ENCODE measurements around the gene HS6ST1.

The HS6ST1 gene

GRCh38 chr2:128284037-128284441 lies 34.6 kb downstream of the HS6ST1 start:
- DNase-seq (ENCODE audit: extremely low read depth in 1 of 2, low read depth in 1 of 2) = no peak

GRCh38 chr2:128282976-128283810 lies 35.5 kb downstream of the HS6ST1 start:
- no peak for DNase-seq (ENCODE audit: extremely low read depth in 1 of 2, low read depth in 1 of 2)

GRCh38 chr2:128282246-128282975 lies 36.3 kb downstream of the HS6ST1 start:
- DNase-seq (ENCODE audit: extremely low read depth in 1 of 2, low read depth in 1 of 2) = no peak

GRCh38 chr2:128281852-128282245 lies 36.8 kb downstream of the HS6ST1 start:
- DNase-seq (ENCODE audit: extremely low read depth in 1 of 2, low read depth in 1 of 2) = no peak

- DNase-seq (ENCODE audit: extremely low read depth in 1 of 2, low read depth in 1 of 2) = no peak
Observed at GRCh38 chr2:128280901-128281321, 37.8 kb downstream of the HS6ST1 start.

- DNase-seq (ENCODE audit: extremely low read depth in 1 of 2, low read depth in 1 of 2) = no peak
Observed at GRCh38 chr2:128280158-128280871, 38.4 kb downstream of the HS6ST1 start.

- no peak for DNase-seq (ENCODE audit: extremely low read depth in 1 of 2, low read depth in 1 of 2)
Observed at GRCh38 chr2:128279786-128280157, 38.9 kb downstream of the HS6ST1 start.

GRCh38 chr2:128279009-128279408 lies 39.7 kb downstream of the HS6ST1 start:
- DNase-seq (ENCODE audit: extremely low read depth in 1 of 2, low read depth in 1 of 2) = no peak

- DNase-seq (ENCODE audit: extremely low read depth in 1 of 2, low read depth in 1 of 2) = no peak
Observed at GRCh38 chr2:128277961-128278681, 40.5 kb downstream of the HS6ST1 start.

GRCh38 chr2:128276878-128277675 lies 41.6 kb downstream of the HS6ST1 start:
- DNase-seq (ENCODE audit: extremely low read depth in 1 of 2, low read depth in 1 of 2) = no peak

- DNase-seq (ENCODE audit: extremely low read depth in 1 of 2, low read depth in 1 of 2) = no peak
Observed at GRCh38 chr2:128275498-128276045, 43.1 kb downstream of the HS6ST1 start.

- no peak for DNase-seq (ENCODE audit: extremely low read depth in 1 of 2, low read depth in 1 of 2)
Observed at GRCh38 chr2:128274218-128274617, 44.5 kb downstream of the HS6ST1 start.

- DNase-seq (ENCODE audit: extremely low read depth in 1 of 2, low read depth in 1 of 2) = no peak
Observed at GRCh38 chr2:128273469-128274081, 45.1 kb downstream of the HS6ST1 start.

GRCh38 chr2:128272601-128273468 lies 45.8 kb downstream of the HS6ST1 start:
- no peak for DNase-seq (ENCODE audit: extremely low read depth in 1 of 2, low read depth in 1 of 2)

GRCh38 chr2:128271911-128272600 lies 46.6 kb downstream of the HS6ST1 start:
- DNase-seq (ENCODE audit: extremely low read depth in 1 of 2, low read depth in 1 of 2) = no peak

- no peak for DNase-seq (ENCODE audit: extremely low read depth in 1 of 2, low read depth in 1 of 2)
Observed at GRCh38 chr2:128271597-128271910, 47.1 kb downstream of the HS6ST1 start.

GRCh38 chr2:128270672-128271596 lies 47.7 kb downstream of the HS6ST1 start:
- DNase-seq (ENCODE audit: extremely low read depth in 1 of 2, low read depth in 1 of 2) = no peak

Measured in activated CD8-positive, alpha-beta memory T cell treated with anti-CD3 and anti-CD28 coated beads for 1 hour (primary cell).